Measurements from ENCODE around the gene SIGLEC8. TPM values are rescaled to one million over a fixed set of nuclear protein-coding genes. Genes with fewer than 3 reads are reported as not detected.
"Not testable (repeated sequence)": the region's sequence is repeated elsewhere in the genome, so short reads cannot be mapped to it uniquely, and the experiment has no call there.

SIGLEC8 gene
- total and polyA plus RNA-seq, 9 of the 15 experiments (the other 6 are each of a cell fraction or from before 2014, with no cell fraction given), result 0.04 to 0.65 (median 0.39) TPM

- TF ChIP-seq BDP1 (IDR thresholded peaks at IDR 0.05; ENCODE audit: insufficient read depth, insufficient read length) (no peak), NCOA6 (IDR thresholded peaks at IDR 0.05) (no peak), ZFP36 (IDR thresholded peaks at IDR 0.05; ENCODE audit: low read depth, low read length, partially characterized antibody) (peak; percentile 46), SPI1 (IDR thresholded peaks at IDR 0.05; ENCODE audit: borderline replicate concordance, low read depth, low read length) (peak; percentile 63; the same call in 1 of the 2 replicates), GABPB1 (CRISPR knock-in tag; IDR thresholded peaks at IDR 0.05) (0 out of 2 replicates have a peak, but pooled peaks have one; percentile 20), NRF1 (conservative IDR thresholded peaks at IDR 0.05 in 1 of 2, IDR thresholded peaks at IDR 0.05 in 1 of 2) (peak; percentile 75 to 78), PHB2 (IDR thresholded peaks at IDR 0.05; ENCODE audit: low read depth) (no peak), FOSL1 (tag; conservative IDR thresholded peaks at IDR 0.05) (peak; percentile 83), POLR2G (IDR thresholded peaks at IDR 0.05; ENCODE audit: low read depth, low read length) (peak; percentile 72)
Observed at GRCh38 chr19:51417107-51417809, 41.0 kb downstream of the SIGLEC8 start, which contains the start of gene SIGLEC10 (continued).

DNA sequence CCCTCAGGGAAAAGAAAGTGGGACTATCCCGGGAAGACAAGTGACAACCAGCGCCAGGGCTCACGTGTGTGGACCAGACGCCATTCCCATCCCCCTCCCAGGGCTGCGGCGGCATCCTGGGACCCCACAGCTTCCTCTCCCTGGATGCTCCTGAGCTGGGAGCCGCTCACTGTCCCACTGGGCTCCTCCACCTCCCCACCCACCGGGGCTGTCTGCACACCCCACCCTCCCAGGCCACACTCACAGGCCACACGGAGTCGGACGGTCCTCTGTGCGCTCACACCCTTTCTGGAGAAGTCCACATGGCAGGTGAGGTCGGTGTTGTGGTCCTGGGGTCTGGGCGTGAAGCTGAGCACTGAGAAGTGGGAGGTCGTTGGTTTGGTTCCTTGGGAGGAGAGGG lies 41.8 kb downstream of the SIGLEC8 start:
- in situ Hi-C loops (cut with MboI); H3K9me3 ChIP-seq (replicated peaks; ENCODE audit: control insufficient read depth, insufficient read depth, low read depth, low read length); POLR2A ChIA-PET; FAIRE-seq; H3K27me3 ChIP-seq (ENCODE audit: control insufficient read depth in 2 of 2, insufficient read depth in 2 of 2, low read length in 2 of 2); H3K4me3 ChIP-seq; H3K4me2 ChIP-seq (ENCODE audit: insufficient read depth, low read length); BruUV-seq (replicated peaks); H4K20me1 ChIP-seq (replicated peaks; ENCODE audit: control insufficient read depth, insufficient read depth, low read length); CTCF ChIA-PET (ENCODE audit: low intra/inter-chr PET ratio); H3K27ac ChIP-seq (ENCODE audit: extremely low read depth, low read depth, low read length); DNase-seq (ENCODE audit: extremely low read depth in 1 of 4, low spot score in 3 of 4); H3K9ac ChIP-seq (ENCODE audit: insufficient read depth in 1 of 2, low read depth in 2 of 2, low read length in 2 of 2); H2AFZ ChIP-seq (ENCODE audit: low read depth, low read length); intact Hi-C loops (cut with micrococcal nuclease); H3K36me3 ChIP-seq (ENCODE audit: control insufficient read depth, insufficient read depth, low read length); H3K9me1 ChIP-seq (ENCODE audit: control insufficient read depth, insufficient read depth, low read length); H3K79me2 ChIP-seq (ENCODE audit: control insufficient read depth, insufficient read depth, low read length): not testable (repeated sequence)
- WGBS (ENCODE audit: insufficient coverage, low coverage, missing lambda C conversion rate), result 32% methylated on average over 6 of the region's 15 CpGs
- peaks cover 9 to 30% of the 10 kb centered on the region in 2 experiments for H3K4me1 ChIP-seq (replicated peaks in 1 of 2; ENCODE audit: control insufficient read depth in 2 of 2, insufficient read depth in 2 of 2, low read length in 2 of 2)
- ATAC-seq, result peak; percentile 14; the same call in 2 of the 3 replicates

Data from K562 (cell line).